Stimulated activated CD8-positive, alpha-beta memory T cell treated with anti-CD3 and anti-CD28 coated beads, Interleukin-7, amount 100 ng/mL, for 4 hours (primary cell): ENCODE data around the gene DOK5.
"Not testable (repeated sequence)": the region's sequence is repeated elsewhere in the genome, so short reads cannot be mapped to it uniquely, and the experiment has no call there.

Experiments used
- DNase-seq, 2 donors: peaks; one replicate each; pipeline ENCODE4 v3.0.0-alpha.2; 2020; ENCODE audit warnings: low read depth in 2 of 2

The DOK5 gene

GRCh38 chr20:54475334-54476168 lies at the start of gene DOK5:
Gene DOK5 (plus strand): TSS chr20:54475593. CDS start chr20:54475947, 354 bp downstream.
- DNase-seq = no peak

- no peak for DNase-seq
Observed at GRCh38 chr20:54429364-54429763, 46.0 kb upstream of the DOK5 start.

GRCh38 chr20:54431156-54431944 lies 44.0 kb upstream of the DOK5 start:
- no peak for DNase-seq

- no peak for DNase-seq
Observed at GRCh38 chr20:54432966-54433365, 42.4 kb upstream of the DOK5 start.

GRCh38 chr20:54433636-54434035 lies 41.8 kb upstream of the DOK5 start:
- DNase-seq = no peak

GRCh38 chr20:54434196-54434595 lies 41.2 kb upstream of the DOK5 start:
- DNase-seq = no peak

- no peak for DNase-seq
Observed at GRCh38 chr20:54435015-54435414, 40.4 kb upstream of the DOK5 start.

- not testable (repeated sequence) for DNase-seq
Observed at GRCh38 chr20:54436410-54436809, 39.0 kb upstream of the DOK5 start.

- no peak for DNase-seq
Observed at GRCh38 chr20:54438166-54438565, 37.2 kb upstream of the DOK5 start.

GRCh38 chr20:54450207-54450606 lies 25.2 kb upstream of the DOK5 start:
- DNase-seq = no peak

GRCh38 chr20:54451171-54451570 lies 24.2 kb upstream of the DOK5 start:
- DNase-seq = no peak

- no peak for DNase-seq
Observed at GRCh38 chr20:54452277-54452676, 23.1 kb upstream of the DOK5 start.

- no peak for DNase-seq
Observed at GRCh38 chr20:54454982-54455381, 20.4 kb upstream of the DOK5 start.

GRCh38 chr20:54456423-54456822 lies 19.0 kb upstream of the DOK5 start:
- DNase-seq = no peak

GRCh38 chr20:54456961-54457360 lies 18.4 kb upstream of the DOK5 start:
- no peak for DNase-seq

- no peak for DNase-seq
Observed at GRCh38 chr20:54458219-54458618, 17.2 kb upstream of the DOK5 start.

- no peak for DNase-seq
Observed at GRCh38 chr20:54459279-54459678, 16.1 kb upstream of the DOK5 start.

GRCh38 chr20:54464003-54464402 lies 11.4 kb upstream of the DOK5 start:
- no peak for DNase-seq

GRCh38 chr20:54466127-54466526 lies 9.3 kb upstream of the DOK5 start:
- DNase-seq = no peak

- DNase-seq = no peak
Observed at GRCh38 chr20:54467622-54468021, 7.8 kb upstream of the DOK5 start.

GRCh38 chr20:54468082-54468481 lies 7.3 kb upstream of the DOK5 start:
- no peak for DNase-seq

GRCh38 chr20:54469293-54469692 lies 6.1 kb upstream of the DOK5 start:
- DNase-seq = no peak

GRCh38 chr20:54469952-54470351 lies 5.4 kb upstream of the DOK5 start:
- DNase-seq = no peak
